Measurements from ENCODE around the gene TK2. TPM values are rescaled to one million over a fixed set of nuclear protein-coding genes. Genes with fewer than 3 reads are reported as not detected.

Gene TK2
- total and polyA plus RNA-seq, 10 donors, result 8.3 to 56.6 (median 31.8) TPM

GRCh38 chr16:66536525-66536924 is 13.4 kb downstream of the TK2 start:
- Histone ChIP-seq H3K4me1 (peaks cover 12 to 52% (median 24%) of the 10 kb centered on the region in 6 donors), H3K9me3 (no peaks in the 10 kb centered on the region), H3K27me3 (replicated peaks in 1 of 7) (no peaks in the 10 kb centered on the region), H3K36me3 (peaks cover 0 to 76% (median 0%) of the 10 kb centered on the region in 6 donors), H3K4me3 (no peak overlapping the region), H3K27ac (no peak overlapping the region)
- intact Hi-C loops (cut with DNase I; ENCODE audit: low total_unique reads), result no loop called here
- 88 to 97% (median 94%) methylated on average over 4 of the region's 4 CpGs for WGBS, 5 donors
- no peak for TF ChIP-seq CTCF (IDR thresholded peaks at IDR 0.05 in 8 of 11, conservative IDR thresholded peaks at IDR 0.05 in 3 of 11)
- TF ChIP-seq POLR2A (IDR thresholded peaks at IDR 0.05), result no peak
- TF ChIP-seq POLR2AphosphoS5 (IDR thresholded peaks at IDR 0.05), result no peak
- no peak for DNase-seq

GRCh38 chr16:66534376-66534799 is 15.5 kb downstream of the TK2 start:
- Histone ChIP-seq H3K9me3 (no peaks in the 10 kb centered on the region), H3K27me3 (replicated peaks in 1 of 7) (no peaks in the 10 kb centered on the region), H3K36me3 (peaks cover 0 to 82% (median 13%) of the 10 kb centered on the region in 6 donors), H3K4me1 (peaks cover 4 to 36% (median 9%) of the 10 kb centered on the region in 6 donors), H3K4me3 (no peak overlapping the region), H3K27ac (no peak overlapping the region)
- 58 to 100% (median 94%) methylated on average over 1 of the region's 1 CpG for WGBS, 5 donors
- intact Hi-C loops (cut with DNase I; ENCODE audit: low total_unique reads), result no loop called here
- TF ChIP-seq POLR2A (IDR thresholded peaks at IDR 0.05) (no peak), CTCF (IDR thresholded peaks at IDR 0.05 in 8 of 11, conservative IDR thresholded peaks at IDR 0.05 in 3 of 11) (no peak), POLR2AphosphoS5 (IDR thresholded peaks at IDR 0.05) (no peak)
- DNase-seq, result peak; percentile 25

- no peak overlapping the region for H3K27ac ChIP-seq
- TF ChIP-seq CTCF (IDR thresholded peaks at IDR 0.05 in 8 of 11, conservative IDR thresholded peaks at IDR 0.05 in 3 of 11) (no peak), POLR2A (IDR thresholded peaks at IDR 0.05) (no peak), POLR2AphosphoS5 (IDR thresholded peaks at IDR 0.05) (no peak)
- peaks cover 14 to 62% (median 23%) of the 10 kb centered on the region in 6 donors for H3K4me1 ChIP-seq
- no peaks in the 10 kb centered on the region for H3K27me3 ChIP-seq (replicated peaks in 1 of 7)
- intact Hi-C loops (cut with DNase I; ENCODE audit: low total_unique reads), result no loop called here
- no peak for DNase-seq
- WGBS, 5 donors, result 81 to 96% (median 85%) methylated on average over 6 of the region's 6 CpGs
- no peaks in the 10 kb centered on the region for H3K9me3 ChIP-seq
- H3K4me3 ChIP-seq, result no peak overlapping the region
- H3K36me3 ChIP-seq, result peaks cover 0 to 82% (median 29%) of the 10 kb centered on the region in 6 donors
Measured at GRCh38 chr16:66529475-66529874, 20.4 kb downstream of the TK2 start.

DNA sequence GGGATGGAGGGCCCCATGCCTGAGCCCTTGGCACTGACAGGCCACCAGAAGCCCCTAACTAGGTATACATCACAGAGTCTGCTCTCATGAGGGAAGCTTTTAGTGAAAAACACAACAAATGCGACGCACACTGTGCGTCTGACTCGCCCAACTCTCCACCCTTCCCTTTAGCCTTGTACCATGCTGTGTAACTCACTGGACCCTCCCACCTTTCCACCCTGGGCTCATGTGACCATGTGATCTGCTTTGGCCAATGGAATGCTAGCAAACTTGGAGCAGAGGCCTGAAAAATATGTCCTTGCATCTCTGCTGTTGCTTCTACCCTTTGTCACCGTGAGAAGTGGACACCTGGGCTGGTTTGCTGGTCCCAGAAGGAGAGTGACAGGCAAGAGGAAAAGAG is 21.6 kb downstream of the TK2 start:
- TF ChIP-seq POLR2AphosphoS5 (IDR thresholded peaks at IDR 0.05), result no peak
- TF ChIP-seq CTCF (IDR thresholded peaks at IDR 0.05 in 8 of 11, conservative IDR thresholded peaks at IDR 0.05 in 3 of 11), result no peak
- TF ChIP-seq POLR2A (IDR thresholded peaks at IDR 0.05), result no peak
- no peak for DNase-seq
- Histone ChIP-seq H3K4me3 (no peak overlapping the region), H3K36me3 (peaks cover 0 to 75% (median 29%) of the 10 kb centered on the region in 6 donors), H3K9me3 (no peaks in the 10 kb centered on the region), H3K27me3 (replicated peaks in 1 of 7) (no peaks in the 10 kb centered on the region), H3K4me1 (peaks cover 25 to 68% (median 35%) of the 10 kb centered on the region in 6 donors), H3K27ac (peak overlapping the region in 1 of 8 donors; percentile 99)
- 89 to 100% (median 95%) methylated on average over 5 of the region's 5 CpGs for WGBS, 5 donors
- intact Hi-C loops (cut with DNase I; ENCODE audit: low total_unique reads), result no loop called here
